HepG2 (cell line): ENCODE measurements around the gene ECPAS. TPM values are rescaled to one million over a fixed set of nuclear protein-coding genes. Genes with fewer than 3 reads are reported as not detected.

Experiments
- CBX1 ChIP-seq: IDR thresholded peaks from one replicate; pipeline ENCODE4 v1.6.1; 2016; ENCODE audit warnings: antibody characterized with exemption, low read depth
- CCDC6 ChIP-seq: sonication (generic); formaldehyde crosslinking; IDR thresholded peaks from 2 replicates; pipeline ENCODE4 v1.8.1; 2022; ENCODE audit warnings: mild to moderate bottlenecking, missing genetic modification reagents, moderate library complexity
- FOXJ3 ChIP-seq: sonication (generic); formaldehyde crosslinking; IDR thresholded peaks from 2 replicates; pipeline ENCODE4 v1.4.0; 2020; ENCODE audit warnings: missing genetic modification reagents, mild to moderate bottlenecking, borderline replicate concordance
- GMEB1 ChIP-seq: sonication (generic); formaldehyde crosslinking; IDR thresholded peaks from 2 replicates; pipeline ENCODE4 v1.5.1; 2020; ENCODE audit warnings: missing genetic modification reagents, mild to moderate bottlenecking, borderline replicate concordance
- GRHL1 ChIP-seq: sonication (generic); formaldehyde crosslinking; conservative IDR thresholded peaks from 2 replicates; pipeline ENCODE4 v1.8.0; 2022; ENCODE audit warnings: missing genetic modification reagents
- HNRNPH1 ChIP-seq: fragments of 200-400 bp; formaldehyde crosslinking; optimal IDR thresholded peaks from 2 replicates; pipeline ENCODE3; 2017; ENCODE audit warnings: mild to moderate bottlenecking, low read depth, low read length
- HOXA3 ChIP-seq: sonication (generic); formaldehyde crosslinking; IDR thresholded peaks from 2 replicates; pipeline ENCODE4 v1.5.0; 2020; ENCODE audit warnings: missing genetic modification reagents
- JUNB ChIP-seq: sonication (generic); formaldehyde crosslinking; IDR thresholded peaks from 2 replicates; pipeline ENCODE4 v1.8.0; 2022; ENCODE audit warnings: missing genetic modification reagents, mild to moderate bottlenecking, borderline replicate concordance
- MAFF ChIP-seq: IDR thresholded peaks from 2 replicates; pipeline ENCODE4 v1.6.1; 2011; ENCODE audit warnings: low read depth, low read length, improper control_type of control experiment
- MLXIP ChIP-seq: sonication (generic); formaldehyde crosslinking; IDR thresholded peaks from 2 replicates; pipeline ENCODE4 v1.9.0; 2021; ENCODE audit warnings: missing genetic modification reagents, borderline replicate concordance
- MXI1 ChIP-seq: IDR thresholded peaks from 3 replicates; pipeline ENCODE4 v1.6.1; 2012; ENCODE audit warnings: low read depth, low read length, inconsistent platforms, borderline replicate concordance
- NR3C1 ChIP-seq: sonication (generic); formaldehyde crosslinking; IDR thresholded peaks from 2 replicates; pipeline ENCODE4 v1.4.0; 2020; ENCODE audit warnings: missing genetic modification reagents
- POGZ ChIP-seq: sonication (generic); formaldehyde crosslinking; IDR thresholded peaks from 2 replicates; pipeline ENCODE4 v1.4.0; 2020; ENCODE audit warnings: mild to moderate bottlenecking, missing genetic modification reagents
- SIX4 ChIP-seq: sonication (generic); formaldehyde crosslinking; IDR thresholded peaks from 2 replicates; pipeline ENCODE4 v1.4.0; 2020; ENCODE audit warnings: missing genetic modification reagents
- TOE1 ChIP-seq: sonication (generic); formaldehyde crosslinking; IDR thresholded peaks from 2 replicates; pipeline ENCODE4 v1.4.0; 2020; ENCODE audit warnings: mild to moderate bottlenecking, missing genetic modification reagents
- TP53 ChIP-seq: sonication (generic); formaldehyde crosslinking; conservative IDR thresholded peaks from 2 replicates; pipeline ENCODE4 v1.4.0; 2020; ENCODE audit warnings: missing genetic modification reagents
- ZBTB20 ChIP-seq: sonication (generic); formaldehyde crosslinking; IDR thresholded peaks from 2 replicates; pipeline ENCODE4 v1.8.1; 2023; ENCODE audit warnings: missing genetic modification reagents, low read depth, mild to moderate bottlenecking, borderline replicate concordance
- ZFP91 ChIP-seq: sonication (generic); formaldehyde crosslinking; IDR thresholded peaks from 2 replicates; pipeline ENCODE4 v1.9.0; 2022; ENCODE audit warnings: missing genetic modification reagents, mild to moderate bottlenecking, borderline replicate concordance
- ZNF230 ChIP-seq: sonication (generic); formaldehyde crosslinking; IDR thresholded peaks from 2 replicates; pipeline ENCODE4 v1.4.0; 2020; ENCODE audit warnings: mild to moderate bottlenecking, missing genetic modification reagents
- ZNF234 ChIP-seq: sonication (generic); formaldehyde crosslinking; conservative IDR thresholded peaks from 2 replicates; pipeline ENCODE4 v1.5.1; 2020; ENCODE audit warnings: mild to moderate bottlenecking, missing genetic modification reagents
- ZNF605 ChIP-seq: sonication (generic); formaldehyde crosslinking; IDR thresholded peaks from 2 replicates; pipeline ENCODE4 v1.8.0; 2022; ENCODE audit warnings: mild to moderate bottlenecking, missing genetic modification reagents
- ZNF674 ChIP-seq: sonication (generic); formaldehyde crosslinking; IDR thresholded peaks from 2 replicates; pipeline ENCODE4 v1.5.0; 2020; ENCODE audit warnings: low read depth, mild to moderate bottlenecking, missing genetic modification reagents
- ZNF841 ChIP-seq: sonication (generic); formaldehyde crosslinking; IDR thresholded peaks from 2 replicates; pipeline ENCODE4 v1.8.1; 2023; ENCODE audit warnings: missing genetic modification reagents, borderline replicate concordance
- polyA plus RNA-seq, 8 experiments: library from polyadenylated mRNA; depleted of rRNA in 3 of 8; stranded (reverse) in 7 of 8; unstranded in 1 of 8; fragments of >200 nt; fragmentation: Illumina TruSeq in 4 of 8; extraction: Trizol in 4 of 8; gene quantifications; 2 replicates each; pipeline versions ENCODE4 v1.2.1 to v1.2.3, GENCODE V29; 2011 to 2016; ENCODE audit warnings: low read depth in 4 of 8, missing spikeins in 1 of 8, mixed read lengths in 1 of 8; ENCODE audit not compliant: insufficient read depth in 1 of 8
- total RNA-seq, 5 experiments: library from RNA; depleted of rRNA; stranded (reverse); fragments of >200 nt; fragmentation: Illumina TruSeq; extraction: Trizol; gene quantifications; 2 replicates each; pipeline ENCODE4 v1.2.3, GENCODE V29; 2016; ENCODE audit warnings: low read depth in 1 of 5

The ECPAS gene
- total and polyA plus RNA-seq, 2 of the 13 experiments (the other 11 are each of a cell fraction or from before 2014, with no cell fraction given), result 35.3 to 58.0 TPM

GRCh38 chr9:111349766-111350165 is 134.4 kb downstream of the ECPAS start (continued):
- TF ChIP-seq ZFP91 (CRISPR knock-in tag), result no peak
- no peak for TF ChIP-seq MXI1
- no peak for TF ChIP-seq GRHL1 (CRISPR knock-in tag)
- no peak for TF ChIP-seq HNRNPH1
- no peak for TF ChIP-seq MLXIP (CRISPR knock-in tag)
- TF ChIP-seq SIX4 (CRISPR knock-in tag), result peak; percentile 79
- peak; percentile 100 for TF ChIP-seq ZBTB20
- no peak for TF ChIP-seq MAFF
- no peak for TF ChIP-seq ZNF234
- TF ChIP-seq NR3C1, result no peak
- TF ChIP-seq ZNF605 (CRISPR knock-in tag), result no peak
- peak; percentile 88; the same call in 1 of the 2 replicates for TF ChIP-seq FOXJ3 (CRISPR knock-in tag)
- 0 out of 2 replicates have a peak, but pooled peaks have one; percentile 37 for TF ChIP-seq TOE1 (CRISPR knock-in tag)
- TF ChIP-seq JUNB (CRISPR knock-in tag), result no peak
- TF ChIP-seq TP53, result no peak
- no peak for TF ChIP-seq ZNF674 (CRISPR knock-in tag)
- TF ChIP-seq ZNF230 (CRISPR knock-in tag), result no peak
- no peak for TF ChIP-seq POGZ (CRISPR knock-in tag)
- no peak for TF ChIP-seq CBX1
- 0 out of 2 replicates have a peak, but pooled peaks have one; percentile 26 for TF ChIP-seq CCDC6 (CRISPR knock-in tag)
- no peak for TF ChIP-seq ZNF841 (CRISPR knock-in tag)
- TF ChIP-seq GMEB1 (CRISPR knock-in tag), result no peak
- TF ChIP-seq HOXA3, result no peak
